ENCODE results near the gene TXK.

The TXK gene

DNA sequence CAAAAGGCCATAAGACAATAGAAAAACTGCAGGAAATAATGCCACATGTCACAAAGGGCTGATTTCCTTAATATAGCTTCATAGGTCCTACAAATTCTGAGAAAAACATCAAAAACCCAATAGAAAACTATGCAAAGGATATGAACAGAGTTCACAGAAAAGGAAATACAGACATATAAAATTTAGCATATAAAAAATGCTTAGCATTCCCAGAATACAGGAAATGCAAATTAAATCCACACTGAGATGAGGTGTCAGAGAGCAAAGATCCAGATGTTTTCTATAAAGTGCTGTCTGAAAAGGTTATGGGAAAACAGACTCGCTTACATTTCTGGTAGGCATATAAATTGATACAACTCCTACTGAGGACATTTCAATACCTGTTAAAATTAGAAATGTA lies 33.8 kb downstream of the TXK start:
- DNase-seq: no peak

DNA sequence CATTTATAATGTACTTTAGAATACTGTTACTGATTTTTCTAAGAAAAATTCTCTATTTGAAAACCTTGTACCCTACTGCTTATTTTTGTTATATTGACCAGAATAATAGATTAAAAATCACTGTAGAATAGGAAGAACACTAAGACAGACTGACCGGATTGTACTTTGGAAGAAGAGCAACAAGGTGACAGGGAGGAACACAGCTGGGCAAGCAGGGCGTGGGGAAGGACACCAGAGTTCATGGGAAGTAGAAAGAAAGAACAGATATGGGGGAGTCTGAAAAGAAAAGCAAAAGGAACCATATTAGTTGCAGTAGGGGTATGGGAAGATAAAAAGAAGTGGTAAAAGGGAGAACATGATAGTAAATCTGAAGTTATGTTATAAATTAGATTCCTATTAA lies 38.6 kb downstream of the TXK start:
- DNase-seq: no peak

DNA sequence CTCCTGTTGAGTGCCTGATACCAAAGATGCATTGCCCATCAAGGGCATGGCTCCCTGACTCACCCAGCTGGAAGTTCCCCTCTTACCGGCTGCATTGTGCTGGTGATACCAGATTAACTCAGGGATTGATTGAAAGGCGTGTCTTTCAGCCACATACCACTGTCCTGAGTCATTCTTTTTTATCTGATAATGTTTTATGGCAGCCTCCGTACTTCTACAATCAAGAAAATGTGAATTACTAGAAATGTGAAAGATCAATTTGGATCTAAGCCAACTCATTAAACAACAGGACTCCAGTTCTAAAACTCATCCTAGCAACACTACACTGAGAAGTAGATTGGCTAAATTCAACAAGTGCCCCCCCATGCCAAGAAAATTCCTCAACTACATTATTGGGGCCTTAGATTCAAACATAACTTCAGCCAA lies 40.0 kb downstream of the TXK start:
- peak in 1 of 2 experiments; percentile 12 for DNase-seq

DNA sequence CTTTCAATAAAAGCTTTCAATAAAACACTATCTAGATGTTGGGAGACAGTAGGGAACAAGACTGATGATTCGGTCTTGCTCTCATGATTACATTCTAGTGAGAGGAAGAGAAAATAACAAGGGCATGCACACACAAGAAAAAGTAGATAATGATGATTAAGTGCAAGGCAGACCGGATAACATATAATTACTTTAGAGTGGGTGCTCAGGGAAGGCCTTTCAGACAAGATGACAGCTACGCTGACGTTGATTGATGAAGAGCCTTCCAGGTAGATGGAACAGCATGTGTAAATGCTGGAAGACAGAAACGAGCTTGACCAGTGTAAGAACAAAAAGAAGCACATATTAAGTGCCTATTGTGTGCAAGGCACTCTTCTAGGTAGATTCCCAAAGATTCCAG lies 43.4 kb downstream of the TXK start:
- DNase-seq: no peak

DNA sequence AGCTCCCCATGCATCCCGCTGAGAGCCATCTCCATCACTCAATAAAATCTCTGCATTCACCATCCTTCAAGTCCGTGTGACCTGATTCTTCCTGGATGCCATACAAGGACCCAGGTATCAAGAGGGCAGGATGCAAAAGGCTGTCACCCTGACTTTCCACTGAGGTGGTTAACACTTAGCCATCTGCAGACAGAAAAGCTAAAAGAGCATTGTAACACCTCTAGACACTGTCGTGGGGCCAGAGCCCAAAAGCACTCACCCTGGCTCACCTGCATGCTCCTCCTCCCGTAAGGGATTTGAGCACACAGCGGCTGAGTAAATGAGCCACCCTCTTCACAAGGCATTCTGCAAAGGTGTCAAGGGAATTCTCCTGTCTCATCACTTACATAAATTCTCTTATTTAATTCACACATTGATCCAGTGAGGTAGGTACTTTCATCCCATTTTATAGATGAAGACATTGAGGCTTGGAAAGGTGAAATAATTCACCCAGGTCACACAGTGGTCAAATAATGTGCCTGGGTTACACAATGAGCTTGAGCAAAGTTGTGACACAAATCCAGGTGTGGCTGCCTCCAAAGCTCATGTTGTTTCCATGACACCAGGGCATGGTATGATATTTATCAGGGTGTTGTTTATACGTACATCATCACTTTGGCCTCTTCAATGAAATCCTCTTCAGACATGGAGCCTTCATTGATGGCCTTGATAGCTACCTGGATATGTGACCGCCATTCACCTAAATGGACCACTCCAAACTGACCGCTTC lies 48.0 kb downstream of the TXK start:
- DNase-seq: no peak

DNA sequence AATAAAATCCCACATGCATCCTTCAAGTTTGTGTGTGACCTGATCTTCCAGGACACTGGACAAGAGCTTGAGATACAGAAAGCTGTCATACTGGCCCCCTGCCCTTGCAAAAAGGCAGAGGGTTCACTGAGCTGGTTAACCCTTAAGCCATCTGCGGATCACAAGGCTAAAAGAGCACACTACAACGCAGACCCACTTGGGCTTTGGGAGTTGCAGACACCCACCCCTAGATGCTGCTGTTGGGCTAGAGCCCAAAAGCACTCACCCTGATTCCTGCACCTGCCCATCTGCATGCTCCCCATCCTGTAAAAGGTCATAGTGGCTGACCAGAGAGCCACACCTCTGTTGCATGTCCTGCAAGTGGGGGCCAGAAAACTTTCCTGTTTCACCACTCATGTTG lies 51.1 kb downstream of the TXK start:
- no peak for DNase-seq

DNA sequence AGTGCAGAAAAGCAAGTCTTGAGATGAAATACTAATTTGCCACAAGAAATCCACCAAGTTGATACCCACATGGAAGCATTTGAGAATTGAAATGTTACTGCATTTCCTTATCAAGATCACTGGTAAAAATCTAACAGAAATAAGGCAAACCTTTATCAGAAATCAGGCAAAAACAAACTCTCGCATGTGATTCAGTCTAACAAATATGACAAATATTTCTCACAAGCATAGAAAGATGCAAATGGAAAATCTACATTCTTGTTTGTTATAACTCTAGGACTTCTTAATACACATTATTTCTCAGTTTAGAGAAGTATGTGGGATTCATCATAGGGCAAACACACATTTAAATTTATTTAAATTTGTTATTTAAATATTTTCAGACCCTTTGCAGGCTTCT lies 52.9 kb downstream of the TXK start:
- no peak for DNase-seq

DNA sequence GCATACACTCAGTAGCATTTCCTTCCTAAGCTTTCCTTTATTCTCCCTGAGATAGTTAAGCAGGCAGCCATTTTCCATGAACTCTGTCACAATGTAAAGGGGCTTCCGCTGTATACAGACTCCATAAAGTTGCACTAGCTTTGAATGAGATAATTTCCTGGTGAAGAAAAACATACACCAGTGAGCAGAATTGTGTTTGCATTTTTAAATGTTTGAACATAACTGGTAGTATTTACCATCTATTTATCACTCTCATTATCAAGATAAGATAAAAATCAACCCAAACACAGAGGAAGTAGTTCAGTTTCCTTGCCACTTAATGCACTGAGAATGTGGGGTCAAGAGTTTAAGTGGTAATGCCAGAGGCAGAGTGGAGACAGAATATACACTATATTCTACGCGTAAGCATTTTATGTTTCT lies 54.1 kb downstream of the TXK start:
- no peak for DNase-seq

DNA sequence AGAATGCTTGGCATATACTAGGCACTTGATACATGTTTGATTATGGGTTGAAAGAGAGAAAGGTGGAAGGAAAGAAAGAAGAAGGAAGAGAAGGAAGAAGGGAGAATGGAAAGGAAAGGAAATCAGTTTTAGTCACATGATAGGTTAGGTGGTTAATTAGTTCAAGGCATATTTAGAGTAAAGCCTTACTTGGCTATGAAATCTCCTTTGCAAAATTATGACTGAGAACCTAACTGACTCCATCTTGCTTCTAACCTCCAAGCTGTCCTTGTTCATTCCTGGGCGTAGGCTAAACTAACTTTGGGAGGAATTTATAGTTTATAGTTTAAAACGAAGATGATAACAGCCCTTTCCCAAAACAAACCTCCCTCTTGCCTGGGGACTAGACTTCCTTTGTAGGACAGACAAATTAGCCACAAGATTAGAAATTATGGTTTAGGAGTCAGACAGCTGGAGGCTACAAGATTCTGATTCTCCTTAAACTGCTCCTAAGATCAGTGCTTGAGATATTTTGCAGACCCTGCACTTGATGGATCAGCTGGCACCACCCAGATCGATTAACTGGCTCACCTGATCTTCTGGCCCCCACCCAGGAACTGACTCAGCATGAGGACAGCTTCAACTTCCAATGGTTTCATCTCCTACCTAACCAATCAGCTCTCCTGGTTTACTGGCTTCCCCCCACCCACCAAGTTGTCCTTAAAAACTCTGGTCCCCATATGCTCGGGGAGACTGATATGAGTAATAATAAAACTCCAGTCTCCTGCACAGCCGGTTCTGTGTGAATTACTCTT lies 55.0 kb downstream of the TXK start:
- DNase-seq: no peak

DNA sequence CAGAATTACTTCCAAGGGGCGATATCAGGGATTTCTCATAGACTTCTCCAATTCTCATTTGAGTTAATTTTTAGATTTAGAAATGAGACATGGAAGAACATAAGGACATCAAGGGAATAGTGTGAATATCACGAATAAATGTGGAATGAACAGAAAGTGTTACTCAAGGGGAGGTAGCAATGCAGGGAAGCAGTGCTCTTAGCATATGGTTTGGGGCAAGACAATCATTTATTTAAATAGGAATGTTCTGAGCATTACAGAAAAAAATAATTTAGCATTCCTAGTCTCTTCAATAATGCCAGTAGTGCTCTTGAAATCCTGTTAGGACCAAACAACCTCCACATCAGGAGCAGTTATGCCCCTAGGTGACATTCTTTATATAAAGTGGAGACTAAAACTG lies 55.6 kb downstream of the TXK start:
- no peak for DNase-seq

DNA sequence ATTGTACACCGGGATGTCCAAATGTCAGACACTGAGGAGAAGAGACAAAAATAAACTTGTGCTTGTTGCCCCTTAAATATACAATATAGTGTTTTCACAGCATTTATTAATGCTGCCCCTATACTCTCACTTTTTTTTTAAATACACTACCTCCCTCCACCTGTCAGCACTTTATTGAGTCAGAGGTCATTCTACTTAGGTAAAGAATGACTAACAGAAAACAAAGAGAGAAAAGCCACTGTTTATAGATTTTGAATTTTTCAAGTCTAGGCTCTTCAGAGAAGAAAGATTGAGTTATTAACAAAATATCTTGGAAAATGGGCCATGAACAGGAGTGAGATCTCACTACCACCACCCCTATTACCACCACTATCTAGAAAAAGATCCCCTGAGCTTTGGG lies 59.4 kb downstream of the TXK start:
- no peak for DNase-seq

DNA sequence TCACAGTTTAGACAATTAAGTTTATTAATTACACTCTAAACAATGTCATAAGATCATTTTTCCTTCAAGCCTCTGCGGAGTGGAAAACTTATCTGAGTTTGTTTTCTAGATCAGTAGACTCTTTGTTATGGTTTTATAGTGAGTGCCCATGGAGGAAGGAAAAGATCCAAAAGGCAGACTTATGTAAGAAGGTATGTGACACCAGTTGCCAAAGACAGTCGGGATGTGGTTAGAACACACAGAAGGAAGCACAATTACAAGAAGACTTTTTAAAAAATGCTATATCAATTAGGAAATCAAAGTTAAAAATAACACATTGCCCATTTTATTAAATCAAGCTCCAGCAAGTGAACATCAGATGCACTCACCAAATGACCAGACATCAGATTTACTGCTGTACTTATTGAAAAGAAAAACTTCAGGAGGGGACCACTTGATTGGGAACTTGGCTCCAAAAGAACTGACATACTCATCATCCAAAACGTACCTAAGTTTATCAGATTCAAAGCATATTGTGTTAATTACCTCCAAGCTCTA lies 60.4 kb downstream of the TXK start:
- DNase-seq: no peak

DNA sequence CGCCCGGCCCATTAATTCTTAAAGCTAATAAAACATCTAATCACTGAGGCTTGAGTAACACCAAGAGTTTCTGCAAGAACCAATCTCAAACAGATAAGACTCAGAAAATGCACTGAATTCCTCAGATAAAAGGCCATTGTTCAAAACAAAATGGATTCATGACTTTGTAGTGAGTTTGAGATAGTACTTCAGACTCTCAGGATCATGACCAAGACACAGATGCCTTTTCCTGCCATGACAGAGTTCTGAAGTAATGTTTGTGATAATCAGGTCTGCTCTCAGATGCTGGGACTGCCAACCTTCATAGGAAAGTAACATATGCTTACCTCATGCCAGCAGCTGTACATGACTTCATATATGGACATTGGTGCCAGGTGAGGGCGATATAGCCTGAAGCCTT lies 62.9 kb downstream of the TXK start:
- no peak for DNase-seq

DNA sequence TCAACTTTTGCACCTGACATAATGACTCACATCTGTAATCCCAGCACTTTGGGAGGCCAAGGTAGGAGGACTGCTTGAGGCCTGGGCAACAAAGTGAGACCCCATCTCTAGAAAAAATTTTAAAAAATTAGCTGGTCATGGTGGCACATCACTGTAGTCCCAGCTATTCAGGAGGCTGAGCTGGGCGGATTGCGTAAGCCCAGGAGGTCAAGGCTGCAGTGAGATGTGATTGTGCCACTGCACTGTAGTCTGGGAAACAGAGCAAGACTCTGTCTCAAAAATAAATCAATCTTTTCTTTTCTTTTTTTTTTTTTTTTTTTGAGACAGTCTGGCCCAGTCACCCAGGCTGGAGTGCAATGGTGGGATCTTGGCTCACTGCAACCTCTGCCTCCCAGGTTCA lies 65.0 kb downstream of the TXK start:
- DNase-seq: no peak

DNA sequence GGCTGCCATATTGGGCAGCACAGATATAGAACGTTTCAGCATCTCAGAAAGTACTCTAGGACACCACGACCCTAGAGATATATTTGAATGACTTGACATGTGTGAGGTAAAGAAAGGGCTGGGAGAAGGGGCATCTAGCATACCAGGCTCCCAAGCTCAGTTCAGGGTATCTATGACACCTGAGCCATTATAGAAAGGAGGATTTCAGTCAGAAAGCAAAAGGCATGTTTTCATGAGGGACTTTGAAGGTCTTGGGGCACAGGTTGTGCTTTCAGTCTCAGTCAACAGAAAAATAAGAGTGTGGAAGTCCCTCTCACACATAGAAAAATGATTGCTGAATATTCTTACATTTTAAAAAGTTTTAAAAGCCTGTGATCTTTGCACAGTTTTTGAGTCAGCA lies 65.9 kb downstream of the TXK start:
- no peak for DNase-seq

DNA sequence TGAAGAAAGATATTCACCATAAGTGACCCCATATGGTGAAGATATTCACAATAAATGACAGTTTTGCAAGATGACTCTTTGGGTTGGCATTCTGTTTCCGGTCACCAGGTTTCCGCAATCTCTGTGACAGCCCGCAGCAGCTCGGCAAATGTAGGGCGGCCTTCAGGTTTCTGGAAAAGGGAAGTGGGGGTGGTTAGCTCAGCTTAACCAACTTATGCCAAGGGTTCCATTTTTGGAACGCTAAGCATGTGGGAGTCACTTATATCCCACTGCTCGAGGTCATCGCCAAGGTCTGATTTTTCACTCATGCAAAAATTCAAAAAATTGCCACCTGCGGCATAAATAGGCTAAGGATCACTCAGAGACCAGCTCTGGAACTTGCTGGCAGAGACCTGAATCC lies 66.5 kb downstream of the TXK start:
- DNase-seq: no peak

DNA sequence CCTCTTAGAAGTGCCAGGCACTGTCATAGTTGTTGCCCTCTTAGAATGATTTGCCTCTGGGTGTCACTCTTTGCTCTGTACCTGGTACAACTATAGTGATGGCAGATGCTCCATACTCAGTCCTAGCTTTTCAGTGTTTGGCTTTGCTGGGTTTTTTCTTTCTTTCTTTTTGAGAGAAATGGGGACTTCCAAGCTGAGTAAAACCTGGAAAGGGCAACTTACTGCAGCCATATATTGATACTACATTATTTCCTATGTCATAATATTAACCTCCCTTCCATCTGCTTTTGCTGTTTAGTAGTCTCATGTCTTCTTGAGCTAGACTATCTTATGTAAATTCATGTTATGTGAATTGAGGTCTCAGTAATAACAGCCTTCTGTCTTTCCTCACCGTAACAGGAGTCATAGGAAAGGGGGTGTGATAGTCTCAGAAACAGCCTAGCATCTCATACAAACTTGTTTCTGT lies 68.4 kb downstream of the TXK start:
- DNase-seq: no peak

DNA sequence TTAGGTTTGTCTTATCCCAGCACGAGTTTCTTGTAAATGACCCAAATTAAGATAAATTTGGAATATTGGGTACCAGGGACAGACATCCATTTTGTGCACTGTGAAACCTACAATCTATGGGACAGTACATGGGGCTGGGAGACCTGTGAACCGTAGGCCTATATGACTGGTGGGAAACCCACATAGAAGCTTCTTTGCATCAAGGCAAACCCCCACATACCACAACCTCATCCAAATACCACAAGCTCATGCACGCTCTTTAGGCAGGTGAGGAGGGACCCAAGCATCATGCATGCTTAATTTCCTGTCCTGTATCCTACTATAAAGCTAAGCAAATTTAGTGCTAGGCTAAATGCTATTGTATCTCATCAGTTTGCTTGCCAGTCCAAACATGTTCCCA lies 69.7 kb downstream of the TXK start:
- DNase-seq: no peak

DNA sequence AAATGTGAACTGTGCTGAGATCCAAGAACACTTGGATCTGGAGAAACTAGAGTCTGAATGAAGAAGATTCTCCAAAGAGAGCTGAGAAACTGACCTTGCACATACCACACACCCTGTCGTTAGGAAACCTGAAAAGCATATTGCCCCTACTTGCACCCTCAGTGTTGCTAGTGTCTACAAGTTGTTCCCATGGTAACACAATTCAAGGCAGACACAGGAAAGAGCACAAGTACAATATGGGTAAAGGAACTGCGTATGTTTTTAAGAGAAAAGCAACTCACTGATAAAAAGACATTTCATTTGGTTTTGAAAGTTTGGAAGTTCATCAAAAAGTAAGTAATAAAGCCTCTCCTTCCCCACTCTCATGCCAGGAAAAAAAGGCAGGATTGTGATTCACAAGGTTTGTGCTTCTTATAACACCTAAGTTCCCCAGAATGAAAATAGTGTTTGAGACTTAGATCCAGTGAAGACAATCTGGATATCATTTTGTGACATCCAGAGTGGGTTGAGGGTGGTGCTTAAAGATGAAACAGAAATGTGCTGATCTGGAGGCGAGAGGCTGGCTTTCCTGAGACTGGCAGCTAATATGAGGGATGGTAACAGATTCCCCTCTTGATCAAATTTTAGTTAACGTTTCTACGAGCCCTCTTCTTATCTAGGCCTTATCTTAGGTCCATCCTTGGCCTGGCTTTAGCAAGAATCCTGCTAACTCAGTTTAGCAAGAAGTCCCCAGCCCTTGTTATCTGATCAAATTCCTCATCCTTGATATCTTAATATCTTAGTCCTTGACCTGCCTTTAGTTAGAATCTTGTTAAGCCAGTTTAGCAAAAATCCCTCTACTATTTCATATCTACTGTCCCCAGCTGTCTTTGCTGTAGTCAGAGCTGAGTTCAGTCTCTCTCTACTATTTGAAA lies 75.2 kb downstream of the TXK start:
- DNase-seq: no peak

DNA sequence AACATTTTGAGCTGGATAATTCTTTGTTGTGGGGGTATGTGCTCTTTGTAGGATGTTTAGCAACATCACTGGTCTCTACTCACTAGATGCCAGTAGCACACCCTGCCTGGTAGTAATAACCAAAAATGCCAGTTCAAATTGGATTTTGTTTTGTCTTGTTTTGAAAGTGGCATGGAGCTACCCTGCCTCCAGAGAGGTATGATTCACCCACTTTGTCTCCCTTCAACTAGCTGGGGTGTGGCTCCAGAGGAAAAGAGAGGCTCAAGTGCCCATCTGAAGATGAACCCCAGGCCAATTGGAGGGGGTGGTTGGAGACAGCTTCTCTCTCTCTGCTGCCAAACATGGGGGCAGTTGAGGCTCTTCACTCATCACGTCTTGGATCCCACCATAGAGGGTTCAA lies 83.0 kb downstream of the TXK start:
- no peak for DNase-seq

DNA sequence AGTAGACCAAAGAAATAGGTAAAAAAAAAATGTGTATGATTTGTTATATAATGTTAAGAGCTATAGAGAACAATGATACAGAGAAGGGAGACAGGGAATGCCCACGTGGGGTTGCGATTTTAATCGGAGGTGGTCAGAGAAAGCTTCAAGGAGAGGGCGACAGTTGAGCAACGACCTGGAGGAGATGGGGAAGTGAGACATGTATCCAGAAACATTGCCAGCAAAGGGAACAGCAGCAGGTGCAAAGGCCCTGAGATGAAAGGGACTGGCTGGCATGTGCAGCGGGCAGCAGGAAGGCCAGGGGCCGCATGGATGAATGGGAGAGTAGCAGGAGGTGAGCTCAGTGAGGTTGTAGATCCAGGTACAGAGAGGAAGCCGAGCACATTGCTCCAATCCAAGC lies 84.6 kb downstream of the TXK start:
- no peak for DNase-seq

DNA sequence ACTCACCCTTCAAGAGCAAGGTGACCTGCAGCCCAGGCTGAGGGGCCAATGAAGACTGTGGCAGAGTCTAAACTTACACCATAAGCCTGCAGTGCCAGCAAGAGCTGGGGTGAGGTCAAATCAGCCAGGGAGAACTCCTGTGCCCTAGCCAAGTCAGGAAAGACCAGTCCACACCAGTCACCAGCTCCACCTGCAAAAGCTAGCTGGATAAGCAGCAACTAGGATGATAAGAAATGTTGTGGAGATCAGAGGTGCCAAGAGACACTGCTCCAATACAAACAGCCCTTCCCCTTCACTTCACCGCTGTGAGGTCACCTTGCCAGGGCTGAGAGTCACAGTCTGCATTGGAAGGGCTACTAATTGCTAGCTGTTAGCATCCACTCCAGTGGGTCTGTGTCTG lies 86.2 kb downstream of the TXK start:
- DNase-seq: no peak

DNA sequence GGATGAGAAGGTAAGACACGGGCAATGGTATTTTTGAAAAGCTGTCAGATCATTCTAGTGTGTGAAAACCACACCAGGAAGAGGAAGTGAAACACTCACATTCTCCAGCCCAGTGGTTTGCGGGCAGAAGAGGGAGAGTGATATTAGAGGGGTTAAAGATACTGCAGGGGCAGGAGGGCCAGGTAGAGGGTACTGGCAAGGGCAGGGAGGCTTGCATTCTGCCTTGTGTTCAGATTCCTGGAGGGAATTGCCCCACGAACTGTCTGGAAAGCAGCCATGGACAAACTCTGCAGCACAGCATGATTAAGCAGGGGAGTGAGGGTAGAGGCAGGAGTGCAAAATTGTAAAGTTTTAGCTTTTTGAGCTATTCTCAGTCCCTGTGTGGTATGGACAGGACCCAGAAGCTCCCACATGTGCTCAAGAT lies 86.6 kb downstream of the TXK start:
- DNase-seq: peak; percentile 55 to 73

Data from stimulated activated CD4-positive, alpha-beta T cell treated with anti-CD3 and anti-CD28 coated beads, Interleukin-4, amount 100 ng/mL, for 4 hours (primary cell).